Endothelial cell of umbilical vein (primary cell): ENCODE data around the gene CARD16. TPM values are rescaled to one million over a fixed set of nuclear protein-coding genes. Genes with fewer than 3 reads are reported as not detected.

Experiments
- BruUV-seq: library from RNA; stranded (reverse); fragments of 400-500 nt; replicated peaks from 2 replicates; lab custom pipeline; 2021; lab: Mats Ljungman, UMichigan
- CTCF ChIA-PET: fragments of 300-600, 350-600 bp; sonication (Branson Sonifier 250); formaldehyde crosslinking; loops from one replicate; lab custom pipeline; 2021; ENCODE audit warnings: antibody characterized with exemption, inconsistent platforms; lab: Charles Lee
- POLR2A ChIA-PET: fragments of 300-600, 350-600 bp; sonication (Branson Sonifier 250); formaldehyde crosslinking; loops from one replicate; lab custom pipeline; 2021; ENCODE audit warnings: antibody characterized with exemption, inconsistent platforms; lab: Charles Lee
- DNase-seq: peaks from one replicate; pipeline ENCODE4 v3.0.0-alpha.2; 2011; ENCODE audit warnings: low read depth, low spot score
- FAIRE-seq: peaks from 2 replicates; lab custom pipeline; 2011; peaks lifted over from hg19 to GRCh38; lab: Jason Lieb, UNC
- H2AFZ ChIP-seq: 2 replicates; pipeline ENCODE4 v1.6.0; 2012; ENCODE audit warnings: low read depth, low read length, control low read depth, inconsistent platforms
- H3K27ac ChIP-seq: 2 replicates; pipeline ENCODE4 v1.5.1; 2011; ENCODE audit warnings: low read depth, mild to moderate bottlenecking, control low read depth, low read length, moderate library complexity; ENCODE audit not compliant: insufficient read depth
- H3K27me3 ChIP-seq, 2 experiments: 2 replicates each; pipeline versions ENCODE4 v1.6.0 to v1.6.1; 2011; ENCODE audit warnings: low read length in 2 of 2, mixed read lengths in 1 of 2; ENCODE audit not compliant: control insufficient read depth in 2 of 2, insufficient read depth in 2 of 2
- H3K36me3 ChIP-seq, 2 experiments: 2 replicates in 1 of 2; 3 replicates in 1 of 2; pipeline ENCODE4 v1.5.1; 2011; ENCODE audit warnings: low read length in 2 of 2, mild to moderate bottlenecking in 1 of 2, moderate library complexity in 1 of 2; ENCODE audit not compliant: control insufficient read depth in 2 of 2, insufficient read depth in 2 of 2; ENCODE audit errors: extremely low read depth in 1 of 2
- H3K4me1 ChIP-seq: 3 replicates; pipeline ENCODE4 v1.5.1; 2011; ENCODE audit warnings: mild to moderate bottlenecking, low read length; ENCODE audit not compliant: control insufficient read depth, insufficient read depth; ENCODE audit errors: extremely low read depth
- H3K4me2 ChIP-seq: 2 replicates; pipeline ENCODE4 v1.6.1; 2011; ENCODE audit warnings: low read length, control low read depth, mixed read lengths; ENCODE audit not compliant: insufficient read depth
- H3K4me3 ChIP-seq, 3 experiments: fragments of 200-600 bp in 1 of 3; sonication (generic), shearing (Covaris generic) in 1 of 3; replicated peaks in 1 of 3; 2 replicates each; pipeline ENCODE4 v1.5.1; 2011 to 2016; ENCODE audit warnings: control low read depth in 3 of 3, low read length in 3 of 3, mild to moderate bottlenecking in 2 of 3, inconsistent platforms in 1 of 3, low read depth in 1 of 3, moderate library complexity in 1 of 3; ENCODE audit not compliant: insufficient read depth in 1 of 3
- H3K79me2 ChIP-seq: 2 replicates; pipeline ENCODE4 v1.6.0; 2012; ENCODE audit warnings: low read length, inconsistent platforms; ENCODE audit not compliant: control insufficient read depth, insufficient read depth
- H3K9ac ChIP-seq: replicated peaks from 2 replicates; pipeline ENCODE3; 2011; ENCODE audit warnings: low read length, control low read depth; ENCODE audit not compliant: insufficient read depth; ENCODE audit errors: extremely low read depth
- H3K9me1 ChIP-seq: replicated peaks from 3 replicates; pipeline ENCODE4 v1.6.0; 2011; ENCODE audit warnings: mild to moderate bottlenecking, low read length; ENCODE audit not compliant: control insufficient read depth, insufficient read depth; ENCODE audit errors: extremely low read depth
- H3K9me3 ChIP-seq: replicated peaks from 2 replicates; pipeline ENCODE4 v1.5.1; 2012; ENCODE audit warnings: low read length, inconsistent platforms; ENCODE audit not compliant: control insufficient read depth, insufficient read depth
- H4K20me1 ChIP-seq: replicated peaks from 2 replicates; pipeline ENCODE3; 2011; ENCODE audit warnings: mild to moderate bottlenecking, low read length; ENCODE audit not compliant: control insufficient read depth, insufficient read depth; ENCODE audit errors: extremely low read depth
- EZH2 ChIP-seq: IDR thresholded peaks from 2 replicates; pipeline ENCODE4 v1.6.1; 2012; ENCODE audit warnings: borderline replicate concordance, low read depth, mild to moderate bottlenecking, moderate library complexity, low read length, inconsistent platforms; ENCODE audit not compliant: severe bottlenecking
- FOS ChIP-seq: IDR thresholded peaks from 2 replicates; pipeline ENCODE4 v1.6.1; 2011; ENCODE audit warnings: mild to moderate bottlenecking, low read length, moderate library complexity, borderline replicate concordance; ENCODE audit not compliant: insufficient read depth
- GATA2 ChIP-seq: IDR thresholded peaks from 2 replicates; pipeline ENCODE4 v1.7.0; 2011; ENCODE audit warnings: low read depth, mild to moderate bottlenecking, moderate library complexity, mixed read lengths, low read length; ENCODE audit not compliant: insufficient read length, insufficient read depth
- JUN ChIP-seq: IDR thresholded peaks from 2 replicates; pipeline ENCODE4 v1.6.1; 2011; ENCODE audit warnings: borderline replicate concordance, low read depth; ENCODE audit not compliant: insufficient read length, insufficient read depth
- MYC ChIP-seq: IDR thresholded peaks from one replicate; pipeline ENCODE4 v1.6.1; 2011; ENCODE audit warnings: mild to moderate bottlenecking, low read depth, low read length
- POLR2A ChIP-seq: IDR thresholded peaks from 2 replicates; pipeline ENCODE4 v1.6.1; 2012; ENCODE audit warnings: low read depth, mild to moderate bottlenecking, control low read depth, low read length
- dilution Hi-C: fragments of 300-500 bp; cut with MboI; formaldehyde crosslinking; loops from one replicate; pipeline ENCODE4 v1.15.0; 2019; ENCODE audit warnings: low sequenced_read_pairs; ENCODE audit not compliant: extremely low pct_ligation_motif_present
- intact Hi-C: fragments of 100-400 bp; cut with micrococcal nuclease; formaldehyde crosslinking; loops from one replicate; pipeline ENCODE4 v1.10.0; 2022
- polyA plus RNA-seq, 4 experiments: library from polyadenylated mRNA; depleted of rRNA in 3 of 4; stranded (reverse) in 3 of 4; unstranded in 1 of 4; fragments of >200 nt; gene quantifications; 2 replicates each; pipeline versions ENCODE4 v1.2.1 to v1.2.3, GENCODE V29; 2011 to 2012; ENCODE audit warnings: missing spikeins in 1 of 4
- total RNA-seq: library from RNA; stranded (reverse); gene quantifications from 2 replicates; pipeline ENCODE4 v1.2.3, GENCODE V29; 2021
- TF ChIP-seq, protein P1 (sequence below): IDR thresholded peaks from 2 replicates; pipeline ENCODE4 v1.6.1; 2011; ENCODE audit not compliant: insufficient read depth, insufficient read length

Gene CARD16
- total and polyA plus RNA-seq, 2 donors (not counting 3 experiments of a cell fraction or from before 2014, with no cell fraction given): 26.8 to 76.6 TPM

DNA sequence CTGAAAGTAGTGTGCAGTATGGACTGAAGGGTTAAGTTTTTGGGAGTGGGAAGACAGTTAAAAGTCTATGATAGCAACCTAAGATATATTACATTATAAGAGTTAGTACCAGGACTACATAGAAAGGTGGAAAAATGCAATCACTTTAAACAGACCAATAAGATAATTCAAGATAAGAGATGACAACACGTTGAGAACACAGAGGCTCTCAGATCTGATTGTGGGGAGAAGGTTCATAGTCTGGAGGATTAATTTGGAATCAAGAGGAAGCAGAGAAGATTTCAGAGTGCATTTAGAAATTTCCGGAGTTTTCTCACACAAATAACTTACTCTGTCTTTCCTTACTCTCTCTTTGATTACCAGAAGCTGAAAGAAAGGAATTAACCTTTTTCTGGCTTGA, 22.6 kb downstream of the CARD16 start:
- no peaks in the 10 kb centered on the region for H3K9me1 ChIP-seq
- no peak overlapping the region for H3K9ac ChIP-seq
- H3K79me2 ChIP-seq: no peaks in the 10 kb centered on the region
- no peaks in the 10 kb centered on the region for H3K36me3 ChIP-seq
- dilution Hi-C loops: no loop called here
- H3K4me3 ChIP-seq: no peak overlapping the region
- H3K27me3 ChIP-seq: no peaks in the 10 kb centered on the region
- TF ChIP-seq FOS: no peak
- TF ChIP-seq, protein P1, sequence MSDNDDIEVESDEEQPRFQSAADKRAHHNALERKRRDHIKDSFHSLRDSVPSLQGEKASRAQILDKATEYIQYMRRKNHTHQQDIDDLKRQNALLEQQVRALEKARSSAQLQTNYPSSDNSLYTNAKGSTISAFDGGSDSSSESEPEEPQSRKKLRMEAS: no peak
- TF ChIP-seq JUN: no peak
- TF ChIP-seq EZH2: no peak
- no peak for TF ChIP-seq GATA2
- TF ChIP-seq POLR2A: no peak
- no peak for TF ChIP-seq MYC
- no peaks in the 10 kb centered on the region for H4K20me1 ChIP-seq
- ChIA-PET CTCF (no interaction called here), POLR2A (no interaction called here)
- H3K4me2 ChIP-seq: no peak overlapping the region
- DNase-seq: no peak
- H3K9me3 ChIP-seq: no peaks in the 10 kb centered on the region
- no TSS peak for BruUV-seq
- intact Hi-C loops: no loop called here
- H3K4me1 ChIP-seq: no peaks in the 10 kb centered on the region
- H3K27ac ChIP-seq: no peak overlapping the region
- H2AFZ ChIP-seq: no peak overlapping the region
- FAIRE-seq: no peak

DNA sequence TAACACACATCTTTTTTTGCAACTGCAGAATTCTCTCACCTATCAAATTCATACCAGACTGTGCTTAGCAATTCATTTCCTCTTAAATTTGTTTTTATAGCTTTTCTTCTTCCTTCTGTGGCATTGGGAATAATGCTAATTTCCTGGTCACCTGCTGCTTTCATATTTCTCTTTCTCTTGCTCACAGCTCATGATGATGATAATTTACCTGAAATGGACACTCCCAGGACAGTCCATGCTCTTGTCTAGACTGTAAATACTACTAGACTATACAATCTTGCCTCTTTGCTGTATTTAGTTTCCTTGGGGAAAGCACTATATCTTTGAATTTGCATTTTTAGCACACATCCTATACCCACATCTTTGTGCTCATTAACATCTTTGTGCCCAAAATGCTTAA, 37.7 kb downstream of the CARD16 start:
- H3K4me2 ChIP-seq: no peak overlapping the region
- no peak overlapping the region for H3K27ac ChIP-seq
- intact Hi-C loops: no loop called here
- H3K4me1 ChIP-seq: peaks cover 12% of the 10 kb centered on the region
- no peaks in the 10 kb centered on the region for H4K20me1 ChIP-seq
- FAIRE-seq (no peak), DNase-seq (no peak)
- ChIA-PET POLR2A (no interaction called here), CTCF (no interaction called here)
- no peak overlapping the region for H3K4me3 ChIP-seq
- BruUV-seq: no TSS peak
- H2AFZ ChIP-seq: no peak overlapping the region
- no peaks in the 10 kb centered on the region for H3K27me3 ChIP-seq
- H3K9ac ChIP-seq: no peak overlapping the region
- TF ChIP-seq POLR2A: no peak
- no peaks in the 10 kb centered on the region for H3K9me3 ChIP-seq
- H3K79me2 ChIP-seq: no peaks in the 10 kb centered on the region
- dilution Hi-C loops: no loop called here
- H3K36me3 ChIP-seq: no peaks in the 10 kb centered on the region
- no peaks in the 10 kb centered on the region for H3K9me1 ChIP-seq
